IMR-90 (cell line): ENCODE data around the gene CDC25A.

Experiments used
- BHLHE40 ChIP-seq: fragments of 150-350 bp; IDR thresholded peaks from 2 replicates; pipeline ENCODE4 v1.6.1; 2016; ENCODE audit warnings: mild to moderate bottlenecking, low read depth, low read length
- CEBPB ChIP-seq: IDR thresholded peaks from 2 replicates; pipeline ENCODE4 v1.6.1; 2012; ENCODE audit warnings: low read depth, low read length, improper control_type of control experiment
- CTCF ChIP-seq: conservative IDR thresholded peaks from 2 replicates; pipeline ENCODE4 v1.5.1; 2012; ENCODE audit warnings: mild to moderate bottlenecking, low read depth, low read length, improper control_type of control experiment
- FOS ChIP-seq: fragments of 150-350 bp; IDR thresholded peaks from 2 replicates; pipeline ENCODE4 v1.6.1; 2016; ENCODE audit warnings: low read depth, low read length
- MAFK ChIP-seq: IDR thresholded peaks from 2 replicates; pipeline ENCODE4 v1.6.1; 2012; ENCODE audit warnings: low read depth, low read length, improper control_type of control experiment
- MXI1 ChIP-seq: IDR thresholded peaks from 2 replicates; pipeline ENCODE4 v1.6.1; 2012; ENCODE audit warnings: low read depth, mild to moderate bottlenecking, low read length, moderate library complexity, borderline replicate concordance
- POLR2A ChIP-seq: IDR thresholded peaks from 2 replicates; pipeline ENCODE4 v1.6.1; 2012; ENCODE audit warnings: mild to moderate bottlenecking, low read depth, low read length
- RAD21 ChIP-seq: IDR thresholded peaks from 2 replicates; pipeline ENCODE4 v1.6.1; 2012; ENCODE audit warnings: low read length, improper control_type of control experiment
- RCOR1 ChIP-seq: IDR thresholded peaks from 2 replicates; pipeline ENCODE4 v1.6.1; 2012; ENCODE audit warnings: mild to moderate bottlenecking, low read length, improper control_type of control experiment; ENCODE audit not compliant: insufficient replicate concordance
- RFX5 ChIP-seq: IDR thresholded peaks from 2 replicates; pipeline ENCODE4 v1.8.0; 2012; ENCODE audit warnings: low read depth, mild to moderate bottlenecking, low read length, moderate library complexity
- SMC3 ChIP-seq: fragments of 150-350 bp; IDR thresholded peaks from 2 replicates; pipeline ENCODE4 v1.6.1; 2016; ENCODE audit warnings: low read depth, mild to moderate bottlenecking, antibody characterized with exemption, low read length, moderate library complexity
- TF ChIP-seq, protein P1 (sequence below): fragments of 150-350 bp; IDR thresholded peaks from 2 replicates; pipeline ENCODE4 v1.6.1; 2017; ENCODE audit warnings: mild to moderate bottlenecking, antibody characterized with exemption, low read length, low read depth

DNA sequence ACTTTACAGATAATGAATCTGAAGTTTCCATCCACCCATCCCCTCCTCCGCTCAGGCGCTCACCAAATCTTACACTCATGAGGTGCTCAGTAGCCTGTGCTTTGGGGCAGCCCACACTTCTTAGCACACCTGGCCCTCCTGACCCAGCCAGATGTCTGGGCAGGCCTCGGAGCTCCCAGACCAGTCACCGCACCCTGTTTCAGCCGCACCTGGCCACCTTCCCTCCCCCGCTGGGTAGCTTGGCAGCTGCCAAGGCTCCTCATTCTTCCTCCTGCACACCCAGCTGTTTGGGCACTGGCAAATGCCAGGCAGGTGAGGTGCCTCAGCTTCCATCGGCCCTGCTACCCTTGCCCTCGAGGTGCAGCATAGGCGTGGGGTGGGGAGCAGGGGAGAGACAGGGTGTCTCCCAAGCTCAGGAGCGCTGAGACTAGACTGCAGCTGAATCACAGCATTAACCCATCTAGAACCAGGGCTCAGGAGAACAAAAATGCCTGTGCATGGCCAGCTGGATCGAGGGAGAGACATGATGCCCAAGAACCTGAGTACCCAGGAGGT is 45.8 kb downstream of the CDC25A start:
- TF ChIP-seq POLR2A (no peak), CTCF (no peak), CEBPB (no peak), RFX5 (no peak), SMC3 (no peak), RCOR1 (no peak), MAFK (no peak), MXI1 (no peak), RAD21 (no peak), FOS (no peak), BHLHE40 (no peak)
- TF ChIP-seq, protein P1, sequence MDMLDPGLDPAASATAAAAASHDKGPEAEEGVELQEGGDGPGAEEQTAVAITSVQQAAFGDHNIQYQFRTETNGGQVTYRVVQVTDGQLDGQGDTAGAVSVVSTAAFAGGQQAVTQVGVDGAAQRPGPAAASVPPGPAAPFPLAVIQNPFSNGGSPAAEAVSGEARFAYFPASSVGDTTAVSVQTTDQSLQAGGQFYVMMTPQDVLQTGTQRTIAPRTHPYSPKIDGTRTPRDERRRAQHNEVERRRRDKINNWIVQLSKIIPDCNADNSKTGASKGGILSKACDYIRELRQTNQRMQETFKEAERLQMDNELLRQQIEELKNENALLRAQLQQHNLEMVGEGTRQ: no peak
